Choroid plexus epithelial cell (primary cell): ENCODE results near the gene ZC3H12C.

Experiments used
- DNase-seq: peaks from one replicate; pipeline ENCODE4 v3.0.0-alpha.2; 2010; ENCODE audit warnings: low read depth
- H3K4me3 ChIP-seq: 2 replicates; pipeline ENCODE4 v1.5.1; 2011; ENCODE audit warnings: low read depth, mild to moderate bottlenecking, control low read depth, low read length, moderate library complexity
- TF ChIP-seq, protein P1 (sequence below): conservative IDR thresholded peaks from 2 replicates; pipeline ENCODE4 v1.5.1; 2011; ENCODE audit warnings: low read depth, mild to moderate bottlenecking, control low read depth, inconsistent platforms, low read length, moderate library complexity

The ZC3H12C gene

DNA sequence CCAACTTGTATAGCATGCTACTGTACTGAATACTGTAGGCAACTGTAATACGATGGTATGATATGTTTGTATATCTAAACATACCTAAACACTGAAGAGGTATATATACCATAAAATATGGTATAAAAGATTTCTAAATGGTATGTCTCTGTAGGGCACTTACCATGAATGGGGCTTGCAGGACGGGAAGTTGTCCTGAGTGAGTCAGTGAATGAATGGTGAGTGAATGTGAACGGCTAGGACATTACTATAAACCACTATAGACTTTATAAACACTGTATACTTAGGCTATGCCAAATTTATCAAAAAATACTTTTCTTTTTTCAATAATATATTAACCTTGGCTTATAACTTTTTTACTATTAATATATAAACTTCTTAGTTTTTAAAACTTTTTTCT lies 66.8 kb downstream of the ZC3H12C start:
- H3K4me3 ChIP-seq: no peak overlapping the region
- TF ChIP-seq, protein P1, sequence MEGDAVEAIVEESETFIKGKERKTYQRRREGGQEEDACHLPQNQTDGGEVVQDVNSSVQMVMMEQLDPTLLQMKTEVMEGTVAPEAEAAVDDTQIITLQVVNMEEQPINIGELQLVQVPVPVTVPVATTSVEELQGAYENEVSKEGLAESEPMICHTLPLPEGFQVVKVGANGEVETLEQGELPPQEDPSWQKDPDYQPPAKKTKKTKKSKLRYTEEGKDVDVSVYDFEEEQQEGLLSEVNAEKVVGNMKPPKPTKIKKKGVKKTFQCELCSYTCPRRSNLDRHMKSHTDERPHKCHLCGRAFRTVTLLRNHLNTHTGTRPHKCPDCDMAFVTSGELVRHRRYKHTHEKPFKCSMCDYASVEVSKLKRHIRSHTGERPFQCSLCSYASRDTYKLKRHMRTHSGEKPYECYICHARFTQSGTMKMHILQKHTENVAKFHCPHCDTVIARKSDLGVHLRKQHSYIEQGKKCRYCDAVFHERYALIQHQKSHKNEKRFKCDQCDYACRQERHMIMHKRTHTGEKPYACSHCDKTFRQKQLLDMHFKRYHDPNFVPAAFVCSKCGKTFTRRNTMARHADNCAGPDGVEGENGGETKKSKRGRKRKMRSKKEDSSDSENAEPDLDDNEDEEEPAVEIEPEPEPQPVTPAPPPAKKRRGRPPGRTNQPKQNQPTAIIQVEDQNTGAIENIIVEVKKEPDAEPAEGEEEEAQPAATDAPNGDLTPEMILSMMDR: no peak
- peak; percentile 51 for DNase-seq

DNA sequence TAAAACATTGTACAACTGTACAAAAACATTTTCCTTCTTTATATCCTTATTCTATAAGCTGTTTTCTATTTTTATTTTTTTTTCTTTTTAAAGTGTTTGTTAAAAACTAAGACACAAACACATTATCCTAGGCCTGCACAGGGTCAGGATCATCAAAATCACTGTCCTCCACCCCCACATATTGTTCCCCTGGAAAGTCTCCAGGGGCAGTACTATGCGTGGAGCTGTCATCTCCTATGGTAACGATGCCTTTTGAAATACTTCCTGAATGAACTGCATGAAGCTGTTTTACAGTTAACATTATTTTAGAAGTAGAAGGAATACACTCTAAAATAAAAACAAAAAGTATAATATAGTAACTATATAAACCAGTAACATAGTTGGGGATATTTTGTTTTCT lies 67.2 kb downstream of the ZC3H12C start:
- no peak overlapping the region for H3K4me3 ChIP-seq
- peak; percentile 52 for DNase-seq
- TF ChIP-seq, protein P1: no peak

DNA sequence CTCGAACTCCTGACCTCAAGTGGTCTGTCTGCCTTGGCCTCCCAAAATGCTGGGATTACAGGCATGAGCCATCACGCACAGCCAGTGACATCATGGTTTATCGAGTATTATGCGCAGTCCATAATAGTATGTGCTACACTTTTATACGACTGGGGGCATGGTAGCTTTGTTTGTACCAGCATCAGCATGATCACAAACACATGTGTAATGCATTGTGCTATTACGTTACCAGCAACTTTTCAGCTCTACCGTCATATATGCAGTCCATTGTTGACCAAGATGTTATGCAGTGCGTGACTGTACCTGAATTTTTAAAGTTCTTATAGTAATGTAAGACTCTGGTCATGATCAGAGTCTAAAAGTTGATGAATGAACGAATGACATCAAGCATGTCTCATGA lies 67.9 kb downstream of the ZC3H12C start:
- TF ChIP-seq, protein P1: no peak
- no peak for DNase-seq
- H3K4me3 ChIP-seq: no peak overlapping the region

DNA sequence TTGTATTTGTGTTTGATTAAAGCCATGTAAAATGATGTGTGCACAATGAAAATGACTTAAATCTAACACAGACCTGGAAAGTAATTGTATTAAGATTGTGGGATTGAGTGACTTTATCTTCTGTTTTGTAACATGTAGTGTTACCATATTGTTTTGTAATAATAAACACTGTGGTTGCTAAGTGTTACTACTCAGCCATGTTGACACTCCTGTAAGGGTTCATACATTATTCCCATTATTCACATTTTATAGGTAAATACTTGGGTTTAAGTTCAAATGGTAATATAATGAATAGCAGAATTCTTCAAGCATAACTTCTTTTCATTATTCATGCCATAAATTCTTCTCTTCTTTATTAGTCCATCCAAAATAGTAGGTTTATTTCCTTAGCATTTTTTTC lies 69.0 kb downstream of the ZC3H12C start:
- no peak overlapping the region for H3K4me3 ChIP-seq
- peak; percentile 52 for DNase-seq
- TF ChIP-seq, protein P1: no peak

DNA sequence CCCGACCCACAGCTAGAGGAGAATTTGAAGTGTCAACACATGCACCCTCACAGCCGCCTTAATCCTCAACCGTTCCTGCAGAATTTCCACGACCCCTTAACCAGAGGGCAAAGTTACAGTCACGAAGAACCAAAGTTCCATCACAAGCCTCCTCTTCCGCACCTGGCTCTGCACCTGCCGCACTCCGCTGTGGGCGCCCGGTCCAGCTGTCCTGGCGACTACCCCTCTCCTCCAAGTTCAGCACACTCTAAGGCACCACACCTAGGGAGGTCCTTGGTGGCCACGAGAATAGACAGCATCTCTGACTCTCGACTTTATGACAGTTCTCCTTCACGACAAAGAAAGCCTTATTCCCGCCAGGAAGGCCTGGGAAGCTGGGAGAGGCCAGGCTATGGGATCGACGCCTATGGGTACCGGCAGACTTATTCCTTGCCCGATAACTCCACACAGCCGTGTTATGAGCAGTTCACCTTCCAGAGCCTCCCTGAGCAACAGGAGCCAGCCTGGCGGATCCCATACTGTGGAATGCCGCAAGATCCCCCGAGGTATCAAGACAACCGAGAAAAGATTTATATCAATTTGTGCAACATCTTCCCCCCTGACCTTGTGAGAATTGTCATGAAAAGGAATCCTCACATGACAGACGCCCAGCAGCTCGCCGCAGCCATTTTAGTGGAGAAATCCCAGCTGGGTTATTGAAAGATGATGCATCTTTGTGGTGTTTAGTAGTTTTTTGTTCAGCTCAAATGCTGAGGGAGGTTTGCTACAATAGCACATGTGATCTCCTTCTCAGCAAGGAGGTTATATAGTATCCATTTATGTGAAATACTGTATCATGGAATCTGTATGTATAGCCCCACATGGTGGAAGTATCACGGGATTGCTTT lies 72.1 kb downstream of the ZC3H12C start:
- H3K4me3 ChIP-seq: no peak overlapping the region
- TF ChIP-seq, protein P1: no peak
- no peak for DNase-seq

DNA sequence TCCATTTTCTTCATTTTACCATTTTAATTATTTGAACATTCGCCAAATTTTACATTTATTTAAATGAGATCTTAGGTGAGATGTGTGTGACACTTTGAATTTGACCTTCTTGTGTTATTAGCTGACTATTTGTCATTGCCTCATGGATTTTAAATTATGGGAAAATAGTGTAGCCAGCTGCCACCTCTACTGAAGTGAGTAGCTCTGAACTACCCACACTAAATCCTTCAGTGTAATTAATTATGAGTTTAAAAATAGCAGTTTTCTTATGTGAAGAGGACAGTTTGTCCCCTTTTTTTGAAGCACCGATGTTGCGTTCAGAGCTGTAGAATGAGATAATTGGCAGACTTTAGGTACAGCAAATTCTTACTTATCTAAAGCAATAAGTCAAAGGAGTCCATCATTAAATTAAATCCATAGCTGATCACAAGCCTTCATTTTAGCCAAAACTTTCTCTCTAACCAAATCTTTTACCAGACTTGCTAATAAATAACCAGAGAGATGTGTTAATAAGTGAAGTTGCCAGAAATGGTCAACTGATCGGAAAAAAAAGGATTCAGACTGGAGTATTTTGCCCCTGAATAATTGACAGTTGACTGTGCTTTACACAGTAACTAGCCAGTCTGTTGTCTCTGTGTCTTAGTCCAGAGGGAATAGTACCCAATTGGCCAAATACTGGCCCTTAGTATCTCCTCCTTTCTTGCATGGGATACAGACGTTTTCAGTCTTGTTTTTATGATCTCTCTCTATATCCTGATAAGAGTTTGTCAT lies 75.0 kb downstream of the ZC3H12C start:
- DNase-seq: no peak
- no peak overlapping the region for H3K4me3 ChIP-seq
- TF ChIP-seq, protein P1: no peak
